AG08396 (cell line): ENCODE data around the gene EMP1.
A peak's percentile ranks its signal among the peaks of the same experiment; 100 is the strongest.

Source experiments
- DNase-seq: peaks from one replicate; pipeline ENCODE4 v3.0.0; 2012; ENCODE audit warnings: low spot score, mixed read lengths

The EMP1 gene

GRCh38 chr12:13196130-13196921, at the start of gene EMP1:
EMP1 (plus strand) TSS chr12:13196726; CDS start chr12:13211511, 14,785 bp downstream.
- DNase-seq, result peak; percentile 75

GRCh38 chr12:13147688-13148484, 48.6 kb upstream of the EMP1 start:
- DNase-seq, result no peak

- no peak for DNase-seq
Observed at GRCh38 chr12:13148485-13148847, 48.1 kb upstream of the EMP1 start.

- no peak for DNase-seq
Observed at GRCh38 chr12:13149411-13149810, 47.1 kb upstream of the EMP1 start.

- no peak for DNase-seq
Observed at GRCh38 chr12:13152281-13152680, 44.2 kb upstream of the EMP1 start.

GRCh38 chr12:13152756-13153155, 43.8 kb upstream of the EMP1 start:
- no peak for DNase-seq

- DNase-seq, result no peak
Observed at GRCh38 chr12:13153180-13153579, 43.3 kb upstream of the EMP1 start.

GRCh38 chr12:13154027-13154538, 42.4 kb upstream of the EMP1 start:
- DNase-seq, result no peak

GRCh38 chr12:13154831-13155230, 41.7 kb upstream of the EMP1 start:
- DNase-seq, result no peak

- no peak for DNase-seq
Observed at GRCh38 chr12:13156277-13156676, 40.2 kb upstream of the EMP1 start.

GRCh38 chr12:13161172-13161571, 35.4 kb upstream of the EMP1 start:
- DNase-seq, result no peak

- DNase-seq, result no peak
Observed at GRCh38 chr12:13162904-13163303, 33.6 kb upstream of the EMP1 start.

GRCh38 chr12:13163868-13164635, 32.5 kb upstream of the EMP1 start:
- DNase-seq, result no peak

- no peak for DNase-seq
Observed at GRCh38 chr12:13164921-13165616, 31.5 kb upstream of the EMP1 start.

GRCh38 chr12:13165617-13166041, 30.9 kb upstream of the EMP1 start:
- peak; percentile 62 for DNase-seq

GRCh38 chr12:13167226-13167625, 29.3 kb upstream of the EMP1 start:
- no peak for DNase-seq

- DNase-seq, result no peak
Observed at GRCh38 chr12:13167906-13168305, 28.6 kb upstream of the EMP1 start.

GRCh38 chr12:13169272-13169671, 27.3 kb upstream of the EMP1 start:
- DNase-seq, result no peak

- DNase-seq, result no peak
Observed at GRCh38 chr12:13170892-13171490, 25.5 kb upstream of the EMP1 start.

- no peak for DNase-seq
Observed at GRCh38 chr12:13171921-13172859, 24.3 kb upstream of the EMP1 start.
